ENCODE results near the gene ARSG. TPM values are rescaled to one million over a fixed set of nuclear protein-coding genes. Genes with fewer than 3 reads are reported as not detected.

ARSG gene
- total and polyA plus RNA-seq, 2 experiments from 2014 or later: 1.7 to 5.1 TPM

DNA sequence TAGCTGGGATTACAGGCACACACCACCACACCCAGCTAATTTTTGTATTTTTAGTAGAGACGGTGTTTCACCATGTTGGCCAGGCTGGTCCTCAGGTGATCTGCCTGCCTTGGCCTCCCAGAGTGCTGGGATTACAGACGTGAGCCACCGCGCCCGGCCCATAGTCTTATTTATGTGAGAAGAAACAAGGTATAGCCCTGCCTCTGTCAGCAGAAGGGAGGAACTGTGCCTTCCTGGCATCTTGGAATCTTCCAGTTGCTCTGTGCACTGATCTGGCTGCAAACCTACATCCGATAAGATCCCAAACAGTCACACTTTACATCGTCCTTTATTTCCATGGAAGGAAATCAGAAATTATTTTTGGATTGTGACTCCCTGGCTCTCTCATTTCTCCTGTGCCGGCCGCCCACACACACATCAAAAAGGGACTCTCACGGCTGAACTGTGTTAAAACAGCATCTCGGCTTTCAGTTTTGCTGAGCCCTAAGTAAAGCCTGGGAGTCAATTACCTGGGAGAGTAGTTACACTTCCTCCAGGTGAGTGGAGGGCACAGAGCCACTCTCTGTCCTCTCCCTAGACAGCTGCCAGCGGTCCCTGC, 142.7 kb downstream of the ARSG start:
- Mint-ChIP-seq H3K9me3 (no peaks in the 10 kb centered on the region), H3K27ac (peak overlapping the region; percentile 49; the same call in 1 of the 2 replicates), H3K27me3 (ENCODE audit: insufficient read depth, low read depth, poor library complexity) (peaks cover 2% of the 10 kb centered on the region), H3K4me1 (peaks cover 9% of the 10 kb centered on the region), H3K4me3 (no peak overlapping the region), H3K36me3 (ENCODE audit: low read depth) (peaks cover 13% of the 10 kb centered on the region; the same call in 2 of the 3 replicates)
- no peaks in the 10 kb centered on the region for H3K36me3 ChIP-seq (ENCODE audit: insufficient read depth)
- no peak overlapping the region for H3K27ac ChIP-seq (ENCODE audit: low read depth)
- H4K20me1 ChIP-seq (replicated peaks; ENCODE audit: insufficient read depth): no peaks in the 10 kb centered on the region
- no peak for ATAC-seq
- DNase-seq (ENCODE audit: low spot score): no peak
- no peak overlapping the region for H3K4me3 ChIP-seq
- no peaks in the 10 kb centered on the region for H3K79me2 ChIP-seq (replicated peaks; ENCODE audit: insufficient read depth)
- H2AFZ ChIP-seq: no peak overlapping the region
- no peak overlapping the region for H3K4me2 ChIP-seq
- H3K9me2 ChIP-seq (ENCODE audit: insufficient read depth): no peaks in the 10 kb centered on the region
- H3F3A ChIP-seq (replicated peaks; ENCODE audit: low read depth): no peaks in the 10 kb centered on the region
- no peaks in the 10 kb centered on the region for H3K4me1 ChIP-seq (ENCODE audit: insufficient read depth)
- H3K27me3 ChIP-seq (ENCODE audit: insufficient read depth): no peaks in the 10 kb centered on the region
- TF ChIP-seq NANOG (IDR thresholded peaks at IDR 0.05; ENCODE audit: borderline replicate concordance) (no peak), POLR2AphosphoS5 (IDR thresholded peaks at IDR 0.05; ENCODE audit: low read depth) (no peak), JUNB (IDR thresholded peaks at IDR 0.05; ENCODE audit: unreplicated experiment) (no peak), ZNF331 (CRISPR knock-in tag; IDR thresholded peaks at IDR 0.05; ENCODE audit: low read depth) (no peak), EZH2 (IDR thresholded peaks at IDR 0.05; ENCODE audit: low read depth, unreplicated experiment) (no peak), STAT1 (IDR thresholded peaks at IDR 0.05; ENCODE audit: unreplicated experiment) (no peak), CREB1 (CRISPR knock-in tag; IDR thresholded peaks at IDR 0.05; ENCODE audit: low read depth) (no peak), EZH2phosphoT487 (IDR thresholded peaks at IDR 0.05; ENCODE audit: unreplicated experiment) (no peak), ZNF114 (CRISPR knock-in tag; IDR thresholded peaks at IDR 0.05) (no peak)
- TF ChIP-seq, protein P1, sequence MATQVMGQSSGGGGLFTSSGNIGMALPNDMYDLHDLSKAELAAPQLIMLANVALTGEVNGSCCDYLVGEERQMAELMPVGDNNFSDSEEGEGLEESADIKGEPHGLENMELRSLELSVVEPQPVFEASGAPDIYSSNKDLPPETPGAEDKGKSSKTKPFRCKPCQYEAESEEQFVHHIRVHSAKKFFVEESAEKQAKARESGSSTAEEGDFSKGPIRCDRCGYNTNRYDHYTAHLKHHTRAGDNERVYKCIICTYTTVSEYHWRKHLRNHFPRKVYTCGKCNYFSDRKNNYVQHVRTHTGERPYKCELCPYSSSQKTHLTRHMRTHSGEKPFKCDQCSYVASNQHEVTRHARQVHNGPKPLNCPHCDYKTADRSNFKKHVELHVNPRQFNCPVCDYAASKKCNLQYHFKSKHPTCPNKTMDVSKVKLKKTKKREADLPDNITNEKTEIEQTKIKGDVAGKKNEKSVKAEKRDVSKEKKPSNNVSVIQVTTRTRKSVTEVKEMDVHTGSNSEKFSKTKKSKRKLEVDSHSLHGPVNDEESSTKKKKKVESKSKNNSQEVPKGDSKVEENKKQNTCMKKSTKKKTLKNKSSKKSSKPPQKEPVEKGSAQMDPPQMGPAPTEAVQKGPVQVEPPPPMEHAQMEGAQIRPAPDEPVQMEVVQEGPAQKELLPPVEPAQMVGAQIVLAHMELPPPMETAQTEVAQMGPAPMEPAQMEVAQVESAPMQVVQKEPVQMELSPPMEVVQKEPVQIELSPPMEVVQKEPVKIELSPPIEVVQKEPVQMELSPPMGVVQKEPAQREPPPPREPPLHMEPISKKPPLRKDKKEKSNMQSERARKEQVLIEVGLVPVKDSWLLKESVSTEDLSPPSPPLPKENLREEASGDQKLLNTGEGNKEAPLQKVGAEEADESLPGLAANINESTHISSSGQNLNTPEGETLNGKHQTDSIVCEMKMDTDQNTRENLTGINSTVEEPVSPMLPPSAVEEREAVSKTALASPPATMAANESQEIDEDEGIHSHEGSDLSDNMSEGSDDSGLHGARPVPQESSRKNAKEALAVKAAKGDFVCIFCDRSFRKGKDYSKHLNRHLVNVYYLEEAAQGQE (IDR thresholded peaks at IDR 0.05; ENCODE audit: unreplicated experiment): no peak
- TF ChIP-seq, protein P2, sequence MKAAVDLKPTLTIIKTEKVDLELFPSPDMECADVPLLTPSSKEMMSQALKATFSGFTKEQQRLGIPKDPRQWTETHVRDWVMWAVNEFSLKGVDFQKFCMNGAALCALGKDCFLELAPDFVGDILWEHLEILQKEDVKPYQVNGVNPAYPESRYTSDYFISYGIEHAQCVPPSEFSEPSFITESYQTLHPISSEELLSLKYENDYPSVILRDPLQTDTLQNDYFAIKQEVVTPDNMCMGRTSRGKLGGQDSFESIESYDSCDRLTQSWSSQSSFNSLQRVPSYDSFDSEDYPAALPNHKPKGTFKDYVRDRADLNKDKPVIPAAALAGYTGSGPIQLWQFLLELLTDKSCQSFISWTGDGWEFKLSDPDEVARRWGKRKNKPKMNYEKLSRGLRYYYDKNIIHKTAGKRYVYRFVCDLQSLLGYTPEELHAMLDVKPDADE (IDR thresholded peaks at IDR 0.05): no peak
- TF ChIP-seq, protein P3, sequence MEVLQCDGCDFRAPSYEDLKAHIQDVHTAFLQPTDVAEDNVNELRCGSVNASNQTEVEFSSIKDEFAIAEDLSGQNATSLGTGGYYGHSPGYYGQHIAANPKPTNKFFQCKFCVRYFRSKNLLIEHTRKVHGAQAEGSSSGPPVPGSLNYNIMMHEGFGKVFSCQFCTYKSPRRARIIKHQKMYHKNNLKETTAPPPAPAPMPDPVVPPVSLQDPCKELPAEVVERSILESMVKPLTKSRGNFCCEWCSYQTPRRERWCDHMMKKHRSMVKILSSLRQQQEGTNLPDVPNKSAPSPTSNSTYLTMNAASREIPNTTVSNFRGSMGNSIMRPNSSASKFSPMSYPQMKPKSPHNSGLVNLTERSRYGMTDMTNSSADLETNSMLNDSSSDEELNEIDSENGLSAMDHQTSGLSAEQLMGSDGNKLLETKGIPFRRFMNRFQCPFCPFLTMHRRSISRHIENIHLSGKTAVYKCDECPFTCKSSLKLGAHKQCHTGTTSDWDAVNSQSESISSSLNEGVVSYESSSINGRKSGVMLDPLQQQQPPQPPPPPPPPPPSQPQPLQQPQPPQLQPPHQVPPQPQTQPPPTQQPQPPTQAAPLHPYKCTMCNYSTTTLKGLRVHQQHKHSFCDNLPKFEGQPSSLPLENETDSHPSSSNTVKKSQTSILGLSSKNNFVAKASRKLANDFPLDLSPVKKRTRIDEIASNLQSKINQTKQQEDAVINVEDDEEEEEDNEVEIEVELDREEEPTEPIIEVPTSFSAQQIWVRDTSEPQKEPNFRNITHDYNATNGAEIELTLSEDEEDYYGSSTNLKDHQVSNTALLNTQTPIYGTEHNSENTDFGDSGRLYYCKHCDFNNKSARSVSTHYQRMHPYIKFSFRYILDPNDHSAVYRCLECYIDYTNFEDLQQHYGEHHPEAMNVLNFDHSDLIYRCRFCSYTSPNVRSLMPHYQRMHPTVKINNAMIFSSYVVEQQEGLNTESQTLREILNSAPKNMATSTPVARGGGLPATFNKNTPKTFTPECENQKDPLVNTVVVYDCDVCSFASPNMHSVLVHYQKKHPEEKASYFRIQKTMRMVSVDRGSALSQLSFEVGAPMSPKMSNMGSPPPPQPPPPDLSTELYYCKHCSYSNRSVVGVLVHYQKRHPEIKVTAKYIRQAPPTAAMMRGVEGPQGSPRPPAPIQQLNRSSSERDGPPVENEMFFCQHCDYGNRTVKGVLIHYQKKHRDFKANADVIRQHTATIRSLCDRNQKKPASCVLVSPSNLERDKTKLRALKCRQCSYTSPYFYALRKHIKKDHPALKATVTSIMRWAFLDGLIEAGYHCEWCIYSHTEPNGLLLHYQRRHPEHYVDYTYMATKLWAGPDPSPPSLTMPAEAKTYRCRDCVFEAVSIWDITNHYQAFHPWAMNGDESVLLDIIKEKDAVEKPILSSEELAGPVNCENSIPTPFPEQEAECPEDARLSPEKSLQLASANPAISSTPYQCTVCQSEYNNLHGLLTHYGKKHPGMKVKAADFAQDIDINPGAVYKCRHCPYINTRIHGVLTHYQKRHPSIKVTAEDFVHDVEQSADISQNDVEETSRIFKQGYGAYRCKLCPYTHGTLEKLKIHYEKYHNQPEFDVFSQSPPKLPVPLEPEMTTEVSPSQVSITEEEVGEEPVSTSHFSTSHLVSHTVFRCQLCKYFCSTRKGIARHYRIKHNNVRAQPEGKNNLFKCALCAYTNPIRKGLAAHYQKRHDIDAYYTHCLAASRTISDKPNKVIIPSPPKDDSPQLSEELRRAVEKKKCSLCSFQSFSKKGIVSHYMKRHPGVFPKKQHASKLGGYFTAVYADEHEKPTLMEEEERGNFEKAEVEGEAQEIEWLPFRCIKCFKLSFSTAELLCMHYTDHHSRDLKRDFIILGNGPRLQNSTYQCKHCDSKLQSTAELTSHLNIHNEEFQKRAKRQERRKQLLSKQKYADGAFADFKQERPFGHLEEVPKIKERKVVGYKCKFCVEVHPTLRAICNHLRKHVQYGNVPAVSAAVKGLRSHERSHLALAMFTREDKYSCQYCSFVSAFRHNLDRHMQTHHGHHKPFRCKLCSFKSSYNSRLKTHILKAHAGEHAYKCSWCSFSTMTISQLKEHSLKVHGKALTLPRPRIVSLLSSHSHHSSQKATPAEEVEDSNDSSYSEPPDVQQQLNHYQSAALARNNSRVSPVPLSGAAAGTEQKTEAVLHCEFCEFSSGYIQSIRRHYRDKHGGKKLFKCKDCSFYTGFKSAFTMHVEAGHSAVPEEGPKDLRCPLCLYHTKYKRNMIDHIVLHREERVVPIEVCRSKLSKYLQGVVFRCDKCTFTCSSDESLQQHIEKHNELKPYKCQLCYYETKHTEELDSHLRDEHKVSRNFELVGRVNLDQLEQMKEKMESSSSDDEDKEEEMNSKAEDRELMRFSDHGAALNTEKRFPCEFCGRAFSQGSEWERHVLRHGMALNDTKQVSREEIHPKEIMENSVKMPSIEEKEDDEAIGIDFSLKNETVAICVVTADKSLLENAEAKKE (CRISPR knock-in tag; IDR thresholded peaks at IDR 0.05): no peak
- TF ChIP-seq, protein P4, sequence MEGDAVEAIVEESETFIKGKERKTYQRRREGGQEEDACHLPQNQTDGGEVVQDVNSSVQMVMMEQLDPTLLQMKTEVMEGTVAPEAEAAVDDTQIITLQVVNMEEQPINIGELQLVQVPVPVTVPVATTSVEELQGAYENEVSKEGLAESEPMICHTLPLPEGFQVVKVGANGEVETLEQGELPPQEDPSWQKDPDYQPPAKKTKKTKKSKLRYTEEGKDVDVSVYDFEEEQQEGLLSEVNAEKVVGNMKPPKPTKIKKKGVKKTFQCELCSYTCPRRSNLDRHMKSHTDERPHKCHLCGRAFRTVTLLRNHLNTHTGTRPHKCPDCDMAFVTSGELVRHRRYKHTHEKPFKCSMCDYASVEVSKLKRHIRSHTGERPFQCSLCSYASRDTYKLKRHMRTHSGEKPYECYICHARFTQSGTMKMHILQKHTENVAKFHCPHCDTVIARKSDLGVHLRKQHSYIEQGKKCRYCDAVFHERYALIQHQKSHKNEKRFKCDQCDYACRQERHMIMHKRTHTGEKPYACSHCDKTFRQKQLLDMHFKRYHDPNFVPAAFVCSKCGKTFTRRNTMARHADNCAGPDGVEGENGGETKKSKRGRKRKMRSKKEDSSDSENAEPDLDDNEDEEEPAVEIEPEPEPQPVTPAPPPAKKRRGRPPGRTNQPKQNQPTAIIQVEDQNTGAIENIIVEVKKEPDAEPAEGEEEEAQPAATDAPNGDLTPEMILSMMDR (conservative IDR thresholded peaks at IDR 0.05; ENCODE audit: low read depth in 2 of 2): no peak
